Cardiac fibroblast (primary cell): ENCODE results near the gene RARB.

Experiments
- DNase-seq, 2 donors: peaks; one replicate each; pipeline versions ENCODE4 v3.0.0 to v3.0.0-alpha.2; 2010; ENCODE audit warnings: low read depth in 2 of 2
- H3K4me3 ChIP-seq, 2 donors: replicated peaks in 1 of 2; 1 replicate in 1 of 2; 2 replicates in 1 of 2; pipeline ENCODE4 v1.5.1; 2011; ENCODE audit warnings: low read depth in 2 of 2, low read length in 2 of 2, mild to moderate bottlenecking in 2 of 2, moderate library complexity in 1 of 2
- CTCF ChIP-seq: IDR thresholded peaks from one replicate; pipeline ENCODE4 v1.5.1; 2011; ENCODE audit warnings: low read depth, mild to moderate bottlenecking, low read length, inconsistent platforms

Gene RARB

GRCh38 chr3:25457671-25458419, 29.8 kb downstream of the RARB start:
- H3K4me3 ChIP-seq: no peak overlapping the region
- DNase-seq: peak in 1 of 2 donors; percentile 61
- TF ChIP-seq CTCF: no peak

GRCh38 chr3:25458420-25458814, 30.4 kb downstream of the RARB start:
- TF ChIP-seq CTCF: no peak
- H3K4me3 ChIP-seq: no peak overlapping the region

GRCh38 chr3:25460751-25461150, 32.7 kb downstream of the RARB start:
- TF ChIP-seq CTCF: no peak
- H3K4me3 ChIP-seq: no peak overlapping the region
- peak in 1 of 2 donors; percentile 47 for DNase-seq

More at GRCh38 chr3:25458420-25458814, 30.4 kb downstream of the RARB start:
- no peak for DNase-seq

DNA sequence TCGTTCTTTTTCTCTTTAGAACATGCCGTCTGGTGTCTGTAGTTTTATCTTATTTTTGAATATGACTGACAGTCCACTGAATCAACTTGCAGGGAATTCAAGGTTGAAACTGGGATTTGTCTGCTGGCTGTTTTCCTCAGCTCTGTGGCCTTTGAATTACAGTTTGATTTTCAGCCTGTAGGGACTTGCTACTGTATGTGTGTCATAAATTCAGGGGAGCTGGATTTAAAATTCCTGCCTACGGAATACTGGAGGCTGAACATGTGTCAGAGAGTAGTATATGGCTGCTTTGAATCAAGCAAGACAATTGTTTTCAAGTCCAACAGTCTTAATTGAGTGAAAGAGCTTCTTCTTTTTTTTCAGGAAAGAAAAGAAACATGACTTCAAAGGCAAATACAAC, 33.9 kb downstream of the RARB start:
- no peak overlapping the region for H3K4me3 ChIP-seq
- DNase-seq: no peak
- TF ChIP-seq CTCF: no peak

DNA sequence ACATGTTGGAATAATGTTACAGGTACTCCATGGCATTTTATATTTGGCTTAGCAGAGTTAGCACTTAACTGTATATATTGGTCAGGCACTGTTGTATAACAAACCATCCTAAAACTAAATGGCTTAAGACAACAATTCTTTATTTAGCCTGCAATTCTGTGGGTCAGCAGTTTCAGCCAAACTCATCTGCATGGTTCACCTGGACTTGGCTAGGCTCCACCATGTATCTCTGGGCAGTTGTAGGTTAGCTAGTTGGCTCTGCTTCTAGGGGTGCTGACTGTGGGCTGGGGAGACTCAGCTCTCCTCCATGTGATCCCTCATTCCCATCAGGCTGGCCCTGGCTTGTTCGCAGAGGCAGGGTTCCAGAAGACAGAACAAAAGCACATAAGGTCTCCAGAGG, 34.4 kb downstream of the RARB start:
- no peak overlapping the region for H3K4me3 ChIP-seq
- TF ChIP-seq CTCF: no peak
- DNase-seq: no peak

DNA sequence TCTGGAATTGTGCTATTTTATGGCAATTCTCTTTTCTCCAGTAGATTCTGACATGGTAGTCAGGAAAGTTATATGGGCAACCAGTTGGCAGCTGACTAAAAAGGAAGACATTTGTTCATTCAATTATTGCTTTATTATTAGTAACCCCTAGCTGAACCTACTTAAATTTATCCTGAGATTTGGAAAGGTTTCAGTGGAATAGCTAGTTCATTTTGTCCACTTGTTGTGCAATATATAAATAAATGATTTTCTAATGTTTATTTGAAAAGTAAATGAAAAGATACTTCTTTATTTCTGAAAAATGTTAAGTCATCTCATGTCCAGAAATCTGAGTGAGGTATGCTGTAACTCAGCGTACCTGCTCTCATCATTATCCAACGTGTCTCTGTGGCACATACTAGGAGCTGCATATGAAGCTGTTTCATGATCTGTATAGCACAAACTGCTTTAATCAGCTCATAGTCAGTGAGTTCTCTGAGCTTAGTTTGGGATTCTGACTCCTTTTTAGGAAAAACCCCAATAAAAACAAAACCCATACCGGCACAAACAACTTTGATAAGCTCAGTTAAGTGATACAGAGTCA, 35.9 kb downstream of the RARB start:
- no peak overlapping the region for H3K4me3 ChIP-seq
- no peak for DNase-seq
- no peak for TF ChIP-seq CTCF
